ENCODE data around the gene MN1. TPM values are rescaled to one million over a fixed set of nuclear protein-coding genes. Genes with fewer than 3 reads are reported as not detected.

MN1 gene
- total RNA-seq, 1 experiment from 2014 or later = not detected

- DNase-seq = no peak
- H3K36me3 ChIP-seq (ENCODE audit: insufficient read depth, low read length) = no peaks in the 10 kb centered on the region
- no peaks in the 10 kb centered on the region for H3K9me2 ChIP-seq (replicated peaks; ENCODE audit: insufficient read depth, low read length)
- H4K20me1 ChIP-seq (ENCODE audit: insufficient read depth, low read depth, low read length) = no peaks in the 10 kb centered on the region
- no peak overlapping the region for H3K4me3 ChIP-seq (ENCODE audit: low read length)
- no peak overlapping the region for H3K27ac ChIP-seq (ENCODE audit: low read length)
- H3K27me3 ChIP-seq (ENCODE audit: low read length) = no peaks in the 10 kb centered on the region
- no peak overlapping the region for H2AFZ ChIP-seq (ENCODE audit: low read length)
- H3K79me2 ChIP-seq (ENCODE audit: low read length) = no peaks in the 10 kb centered on the region
- H3K4me2 ChIP-seq (ENCODE audit: low read depth, low read length, poor library complexity, severe bottlenecking) = no peak overlapping the region
- H3K9ac ChIP-seq (ENCODE audit: low read length) = no peak overlapping the region
- no peaks in the 10 kb centered on the region for H3K9me3 ChIP-seq (ENCODE audit: low read length)
- no peaks in the 10 kb centered on the region for H3K4me1 ChIP-seq (ENCODE audit: low read length)
Measured at GRCh38 chr22:27768027-27768653, 33.4 kb downstream of the MN1 start.

- Histone ChIP-seq H3K27me3 (ENCODE audit: low read length) (no peaks in the 10 kb centered on the region), H3K79me2 (ENCODE audit: low read length) (no peaks in the 10 kb centered on the region)
- DNase-seq = no peak
Measured at GRCh38 chr22:27766679-27767078, 34.9 kb downstream of the MN1 start.

GRCh38 chr22:27765706-27766291 is 35.8 kb downstream of the MN1 start:
- H3K9me3 ChIP-seq (ENCODE audit: low read length) = no peaks in the 10 kb centered on the region
- no peak overlapping the region for H2AFZ ChIP-seq (ENCODE audit: low read length)
- H3K4me1 ChIP-seq (ENCODE audit: low read length) = no peaks in the 10 kb centered on the region
- H4K20me1 ChIP-seq (ENCODE audit: insufficient read depth, low read depth, low read length) = no peaks in the 10 kb centered on the region
- no peak overlapping the region for H3K27ac ChIP-seq (ENCODE audit: low read length)
- H3K27me3 ChIP-seq (ENCODE audit: low read length) = no peaks in the 10 kb centered on the region
- no peak overlapping the region for H3K9ac ChIP-seq (ENCODE audit: low read length)
- H3K4me3 ChIP-seq (ENCODE audit: low read length) = no peak overlapping the region
- H3K4me2 ChIP-seq (ENCODE audit: low read depth, low read length, poor library complexity, severe bottlenecking) = no peak overlapping the region
- no peaks in the 10 kb centered on the region for H3K36me3 ChIP-seq (ENCODE audit: insufficient read depth, low read length)
- H3K79me2 ChIP-seq (ENCODE audit: low read length) = no peaks in the 10 kb centered on the region
- no peak for DNase-seq
- H3K9me2 ChIP-seq (replicated peaks; ENCODE audit: insufficient read depth, low read length) = no peaks in the 10 kb centered on the region

More at GRCh38 chr22:27766679-27767078, 34.9 kb downstream of the MN1 start:
- Histone ChIP-seq H3K4me3 (ENCODE audit: low read length) (no peak overlapping the region), H3K9ac (ENCODE audit: low read length) (no peak overlapping the region), H4K20me1 (ENCODE audit: insufficient read depth, low read depth, low read length) (no peaks in the 10 kb centered on the region), H3K4me1 (ENCODE audit: low read length) (no peaks in the 10 kb centered on the region), H3K9me2 (replicated peaks; ENCODE audit: insufficient read depth, low read length) (no peaks in the 10 kb centered on the region), H3K36me3 (ENCODE audit: insufficient read depth, low read length) (no peaks in the 10 kb centered on the region), H3K4me2 (ENCODE audit: low read depth, low read length, poor library complexity, severe bottlenecking) (no peak overlapping the region), H3K9me3 (ENCODE audit: low read length) (no peaks in the 10 kb centered on the region), H2AFZ (ENCODE audit: low read length) (no peak overlapping the region), H3K27ac (ENCODE audit: low read length) (no peak overlapping the region)

- Histone ChIP-seq H3K27me3 (ENCODE audit: low read length) (no peaks in the 10 kb centered on the region), H3K4me1 (ENCODE audit: low read length) (no peaks in the 10 kb centered on the region), H3K79me2 (ENCODE audit: low read length) (no peaks in the 10 kb centered on the region), H3K4me3 (ENCODE audit: low read length) (no peak overlapping the region), H3K9ac (ENCODE audit: low read length) (no peak overlapping the region), H3K9me3 (ENCODE audit: low read length) (no peaks in the 10 kb centered on the region), H3K4me2 (ENCODE audit: low read depth, low read length, poor library complexity, severe bottlenecking) (no peak overlapping the region), H3K9me2 (replicated peaks; ENCODE audit: insufficient read depth, low read length) (no peaks in the 10 kb centered on the region), H3K36me3 (ENCODE audit: insufficient read depth, low read length) (no peaks in the 10 kb centered on the region), H2AFZ (ENCODE audit: low read length) (no peak overlapping the region), H4K20me1 (ENCODE audit: insufficient read depth, low read depth, low read length) (no peaks in the 10 kb centered on the region), H3K27ac (ENCODE audit: low read length) (no peak overlapping the region)
- no peak for DNase-seq
Measured at GRCh38 chr22:27764722-27765236, 36.8 kb downstream of the MN1 start.

GRCh38 chr22:27761665-27762064 is 39.9 kb downstream of the MN1 start:
- H3K4me2 ChIP-seq (ENCODE audit: low read depth, low read length, poor library complexity, severe bottlenecking) = no peak overlapping the region
- no peaks in the 10 kb centered on the region for H3K36me3 ChIP-seq (ENCODE audit: insufficient read depth, low read length)
- H3K9me3 ChIP-seq (ENCODE audit: low read length) = no peaks in the 10 kb centered on the region
- no peaks in the 10 kb centered on the region for H3K9me2 ChIP-seq (replicated peaks; ENCODE audit: insufficient read depth, low read length)
- H2AFZ ChIP-seq (ENCODE audit: low read length) = no peak overlapping the region
- H3K27ac ChIP-seq (ENCODE audit: low read length) = no peak overlapping the region
- DNase-seq = no peak
- H3K4me3 ChIP-seq (ENCODE audit: low read length) = no peak overlapping the region
- no peaks in the 10 kb centered on the region for H3K27me3 ChIP-seq (ENCODE audit: low read length)
- H3K4me1 ChIP-seq (ENCODE audit: low read length) = no peaks in the 10 kb centered on the region
- no peak overlapping the region for H3K9ac ChIP-seq (ENCODE audit: low read length)
- no peaks in the 10 kb centered on the region for H3K79me2 ChIP-seq (ENCODE audit: low read length)
- H4K20me1 ChIP-seq (ENCODE audit: insufficient read depth, low read depth, low read length) = no peaks in the 10 kb centered on the region

- no peaks in the 10 kb centered on the region for H4K20me1 ChIP-seq (ENCODE audit: insufficient read depth, low read depth, low read length)
- no peak overlapping the region for H2AFZ ChIP-seq (ENCODE audit: low read length)
- no peak overlapping the region for H3K4me2 ChIP-seq (ENCODE audit: low read depth, low read length, poor library complexity, severe bottlenecking)
- no peak overlapping the region for H3K4me3 ChIP-seq (ENCODE audit: low read length)
- no peaks in the 10 kb centered on the region for H3K79me2 ChIP-seq (ENCODE audit: low read length)
- no peaks in the 10 kb centered on the region for H3K36me3 ChIP-seq (ENCODE audit: insufficient read depth, low read length)
- H3K27ac ChIP-seq (ENCODE audit: low read length) = no peak overlapping the region
- H3K27me3 ChIP-seq (ENCODE audit: low read length) = no peaks in the 10 kb centered on the region
- no peaks in the 10 kb centered on the region for H3K4me1 ChIP-seq (ENCODE audit: low read length)
- DNase-seq = no peak
- H3K9me2 ChIP-seq (replicated peaks; ENCODE audit: insufficient read depth, low read length) = no peaks in the 10 kb centered on the region
- H3K9ac ChIP-seq (ENCODE audit: low read length) = no peak overlapping the region
- H3K9me3 ChIP-seq (ENCODE audit: low read length) = no peaks in the 10 kb centered on the region
Measured at GRCh38 chr22:27761000-27761399, 40.6 kb downstream of the MN1 start.

- DNase-seq = no peak
- Histone ChIP-seq H3K4me1 (ENCODE audit: low read length) (no peaks in the 10 kb centered on the region), H3K4me3 (ENCODE audit: low read length) (no peak overlapping the region), H3K9ac (ENCODE audit: low read length) (no peak overlapping the region), H3K9me3 (ENCODE audit: low read length) (no peaks in the 10 kb centered on the region), H3K27ac (ENCODE audit: low read length) (no peak overlapping the region), H2AFZ (ENCODE audit: low read length) (no peak overlapping the region), H4K20me1 (ENCODE audit: insufficient read depth, low read depth, low read length) (no peaks in the 10 kb centered on the region), H3K36me3 (ENCODE audit: insufficient read depth, low read length) (no peaks in the 10 kb centered on the region), H3K79me2 (ENCODE audit: low read length) (no peaks in the 10 kb centered on the region), H3K9me2 (replicated peaks; ENCODE audit: insufficient read depth, low read length) (no peaks in the 10 kb centered on the region), H3K4me2 (ENCODE audit: low read depth, low read length, poor library complexity, severe bottlenecking) (no peak overlapping the region), H3K27me3 (ENCODE audit: low read length) (no peaks in the 10 kb centered on the region)
Measured at GRCh38 chr22:27760474-27760873, 41.1 kb downstream of the MN1 start.

- no peaks in the 10 kb centered on the region for H3K79me2 ChIP-seq (ENCODE audit: low read length)
- H3K4me2 ChIP-seq (ENCODE audit: low read depth, low read length, poor library complexity, severe bottlenecking) = no peak overlapping the region
- no peak overlapping the region for H3K9ac ChIP-seq (ENCODE audit: low read length)
- H3K27ac ChIP-seq (ENCODE audit: low read length) = no peak overlapping the region
- no peaks in the 10 kb centered on the region for H3K9me2 ChIP-seq (replicated peaks; ENCODE audit: insufficient read depth, low read length)
- no peaks in the 10 kb centered on the region; the same call in 1 of the 2 replicates for H4K20me1 ChIP-seq (ENCODE audit: insufficient read depth, low read depth, low read length)
- H3K4me1 ChIP-seq (ENCODE audit: low read length) = no peaks in the 10 kb centered on the region
- DNase-seq = no peak
- no peak overlapping the region for H2AFZ ChIP-seq (ENCODE audit: low read length)
- no peaks in the 10 kb centered on the region for H3K9me3 ChIP-seq (ENCODE audit: low read length)
- H3K36me3 ChIP-seq (ENCODE audit: insufficient read depth, low read length) = no peaks in the 10 kb centered on the region
- no peak overlapping the region for H3K4me3 ChIP-seq (ENCODE audit: low read length)
- H3K27me3 ChIP-seq (ENCODE audit: low read length) = no peaks in the 10 kb centered on the region
Measured at GRCh38 chr22:27757928-27758525, 43.5 kb downstream of the MN1 start.
